Measurements from ENCODE around the gene OGG1.

The OGG1 gene

GRCh38 chr3:9777694-9778021, 27.9 kb downstream of the OGG1 start:
- no peak for DNase-seq (ENCODE audit: low read depth)
- no peak overlapping the region for H3K4me3 ChIP-seq (ENCODE audit: control insufficient read depth, low read depth, low read length)
- TF ChIP-seq CTCF (conservative IDR thresholded peaks at IDR 0.05; ENCODE audit: control insufficient read depth, insufficient read depth, low read depth, low read length), result no peak

GRCh38 chr3:9778143-9779074, 28.7 kb downstream of the OGG1 start:
- DNase-seq (ENCODE audit: low read depth), result peak; percentile 85
- no peak overlapping the region for H3K4me3 ChIP-seq (ENCODE audit: control insufficient read depth, low read depth, low read length)
- TF ChIP-seq CTCF (conservative IDR thresholded peaks at IDR 0.05; ENCODE audit: control insufficient read depth, insufficient read depth, low read depth, low read length), result no peak

- H3K4me3 ChIP-seq (ENCODE audit: control insufficient read depth, low read depth, low read length), result no peak overlapping the region
- TF ChIP-seq CTCF (conservative IDR thresholded peaks at IDR 0.05; ENCODE audit: control insufficient read depth, insufficient read depth, low read depth, low read length), result no peak
- no peak for DNase-seq (ENCODE audit: low read depth)
Observed at GRCh38 chr3:9779075-9779593, 29.4 kb downstream of the OGG1 start.

- H3K4me3 ChIP-seq (ENCODE audit: control insufficient read depth, low read depth, low read length), result no peak overlapping the region
- no peak for TF ChIP-seq CTCF (conservative IDR thresholded peaks at IDR 0.05; ENCODE audit: control insufficient read depth, insufficient read depth, low read depth, low read length)
- no peak for DNase-seq (ENCODE audit: low read depth)
Observed at GRCh38 chr3:9779721-9780457, 30.1 kb downstream of the OGG1 start.

- no peak for DNase-seq (ENCODE audit: low read depth)
- no peak overlapping the region for H3K4me3 ChIP-seq (ENCODE audit: control insufficient read depth, low read depth, low read length)
- no peak for TF ChIP-seq CTCF (conservative IDR thresholded peaks at IDR 0.05; ENCODE audit: control insufficient read depth, insufficient read depth, low read depth, low read length)
Observed at GRCh38 chr3:9780458-9780812, 30.7 kb downstream of the OGG1 start.

GRCh38 chr3:9780910-9781309, 31.2 kb downstream of the OGG1 start:
- no peak overlapping the region for H3K4me3 ChIP-seq (ENCODE audit: control insufficient read depth, low read depth, low read length)
- DNase-seq (ENCODE audit: low read depth), result no peak
- TF ChIP-seq CTCF (conservative IDR thresholded peaks at IDR 0.05; ENCODE audit: control insufficient read depth, insufficient read depth, low read depth, low read length), result no peak
